SK-N-SH (cell line): ENCODE results near the gene NAXE. TPM values are rescaled to one million over a fixed set of nuclear protein-coding genes. Genes with fewer than 3 reads are reported as not detected.
A peak's percentile ranks its signal among the peaks of the same experiment; 100 is the strongest.

Source experiments
- CTCF ChIA-PET: fragments of 300-600, 350-600 bp; formaldehyde crosslinking; extraction: SDS; loops from one replicate; lab custom pipeline; 2021; lab: Yijun Ruan, JAX
- POLR2A ChIA-PET: fragments of 350-600 bp; sonication (Branson Sonifier 250); formaldehyde crosslinking; extraction: SDS; loops from one replicate; lab custom pipeline; 2020; ENCODE audit warnings: antibody characterized with exemption, inconsistent platforms; lab: Yijun Ruan, JAX
- DNase-seq: peaks from one replicate; pipeline ENCODE4 v3.0.0; 2012
- H2AFZ ChIP-seq: fragments of 200-600 bp; sonication (generic); 2 replicates; pipeline ENCODE4 v1.8.1; 2016; ENCODE audit warnings: antibody characterized with exemption, mild to moderate bottlenecking, low read depth
- H3F3A ChIP-seq: fragments of 200-600 bp; sonication (generic); replicated peaks from 2 replicates; pipeline ENCODE3; 2016; ENCODE audit warnings: antibody characterized with exemption, mild to moderate bottlenecking; ENCODE audit not compliant: insufficient read depth
- H3K27ac ChIP-seq, 2 experiments: fragments of 200-500 bp in 1 of 2; fragments of 200-600 bp in 1 of 2; sonication (Bioruptor generic) in 1 of 2; sonication (generic), shearing (Covaris generic) in 1 of 2; 2 replicates each; pipeline versions ENCODE4 v1.5.1 to v1.6.1; 2014 to 2016; ENCODE audit warnings: low read depth in 2 of 2, inconsistent platforms in 1 of 2, low read length in 1 of 2, mild to moderate bottlenecking in 1 of 2, mixed read lengths in 1 of 2
- H3K27me3 ChIP-seq: fragments of 200-600 bp; sonication (generic), shearing (Covaris generic); 2 replicates; pipeline ENCODE4 v1.6.1; 2016; ENCODE audit warnings: mixed run types; ENCODE audit not compliant: insufficient read depth
- H3K36me3 ChIP-seq, 2 experiments: fragments of 200-500 bp in 1 of 2; fragments of 200-600 bp in 1 of 2; sonication (Bioruptor generic) in 1 of 2; sonication (generic) in 1 of 2; replicated peaks in 1 of 2; 2 replicates each; pipeline versions ENCODE3 to v1.5.1; 2014 to 2016; ENCODE audit warnings: low read length in 1 of 2, mild to moderate bottlenecking in 1 of 2; ENCODE audit not compliant: insufficient read depth in 2 of 2, control insufficient read depth in 1 of 2
- H3K4me1 ChIP-seq, 2 experiments: fragments of 200-500 bp in 1 of 2; fragments of 200-600 bp in 1 of 2; sonication (Bioruptor generic) in 1 of 2; sonication (generic), shearing (Covaris generic) in 1 of 2; 2 replicates each; pipeline versions ENCODE4 v1.5.1 to v1.6.1; 2014 to 2016; ENCODE audit warnings: low read depth in 1 of 2, low read length in 1 of 2, mixed run types in 1 of 2; ENCODE audit not compliant: insufficient read depth in 2 of 2, control insufficient read depth in 1 of 2
- H3K4me2 ChIP-seq: fragments of 200-600 bp; sonication (generic), shearing (Covaris generic); 2 replicates; pipeline ENCODE4 v1.6.1; 2017; ENCODE audit warnings: mixed run types
- H3K4me3 ChIP-seq, 2 experiments: fragments of 200-500 bp in 1 of 2; fragments of 200-600 bp in 1 of 2; sonication (Bioruptor generic) in 1 of 2; sonication (generic), shearing (Covaris generic) in 1 of 2; 2 replicates each; pipeline versions ENCODE4 v1.5.1 to v1.8.1; 2014 to 2016; ENCODE audit warnings: low read depth in 2 of 2, inconsistent platforms in 1 of 2, low read length in 1 of 2, mild to moderate bottlenecking in 1 of 2, mixed read lengths in 1 of 2, moderate library complexity in 1 of 2
- H3K79me2 ChIP-seq: fragments of 200-600 bp; sonication (generic); 2 replicates; pipeline ENCODE4 v1.8.1; 2017; ENCODE audit warnings: mild to moderate bottlenecking; ENCODE audit not compliant: insufficient read depth
- H3K9ac ChIP-seq: fragments of 200-600 bp; sonication (generic); 2 replicates; pipeline ENCODE4 v1.6.1; 2017; ENCODE audit warnings: mixed run types
- H3K9me2 ChIP-seq: fragments of 200-600 bp; sonication (generic); 2 replicates; pipeline ENCODE4 v1.6.1; 2017; ENCODE audit warnings: mixed run types
- H3K9me3 ChIP-seq: fragments of 200-600 bp; sonication (generic); 2 replicates; pipeline ENCODE4 v1.6.1; 2017; ENCODE audit warnings: mixed run types, mild to moderate bottlenecking, moderate library complexity
- H4K20me1 ChIP-seq: fragments of 200-600 bp; sonication (generic); 2 replicates; pipeline ENCODE4 v1.6.1; 2017; ENCODE audit warnings: mild to moderate bottlenecking, mixed run types; ENCODE audit not compliant: insufficient read depth
- CHD2 ChIP-seq: fragments of 150-350 bp; IDR thresholded peaks from 2 replicates; pipeline ENCODE4 v1.6.1; 2018; ENCODE audit warnings: low read length; ENCODE audit not compliant: partially characterized antibody
- ELF1 ChIP-seq: IDR thresholded peaks from 2 replicates; pipeline ENCODE4 v1.4.0; 2012
- IRF3 ChIP-seq: fragments of 150-350 bp; IDR thresholded peaks from 2 replicates; pipeline ENCODE4 v1.6.1; 2016; ENCODE audit warnings: mild to moderate bottlenecking, low read depth, low read length
- MAX ChIP-seq: IDR thresholded peaks from 2 replicates; pipeline ENCODE4 v1.4.0; 2012; ENCODE audit warnings: low read depth
- MEF2A ChIP-seq: IDR thresholded peaks from 2 replicates; pipeline ENCODE4 v1.4.0; 2012; ENCODE audit warnings: low read depth, borderline replicate concordance
- MXI1 ChIP-seq: IDR thresholded peaks from 2 replicates; pipeline ENCODE4 v1.6.1; 2012; ENCODE audit warnings: mild to moderate bottlenecking, low read depth, low read length, improper control_type of control experiment
- NRF1 ChIP-seq: IDR thresholded peaks from 2 replicates; pipeline ENCODE4 v1.6.1; 2012; ENCODE audit warnings: low read depth, mild to moderate bottlenecking, low read length
- RFX5 ChIP-seq: IDR thresholded peaks from 2 replicates; pipeline ENCODE4 v1.6.1; 2012; ENCODE audit warnings: mild to moderate bottlenecking, improper control_type of control experiment, low read length
- RXRA ChIP-seq: IDR thresholded peaks from 2 replicates; pipeline ENCODE4 v1.4.0; 2012; ENCODE audit warnings: low read depth, mild to moderate bottlenecking, borderline replicate concordance
- SIN3A ChIP-seq: IDR thresholded peaks from 2 replicates; pipeline ENCODE4 v1.6.1; 2012; ENCODE audit warnings: low read depth, mild to moderate bottlenecking, low read length, moderate library complexity, borderline replicate concordance
- SMC3 ChIP-seq: IDR thresholded peaks from 2 replicates; pipeline ENCODE4 v1.6.1; 2012; ENCODE audit warnings: low read depth, low read length, improper control_type of control experiment
- TAF1 ChIP-seq: IDR thresholded peaks from 2 replicates; pipeline ENCODE4 v1.6.1; 2012; ENCODE audit warnings: low read depth, mild to moderate bottlenecking, low read length, moderate library complexity, borderline replicate concordance
- TCF12 ChIP-seq: IDR thresholded peaks from 2 replicates; pipeline ENCODE4 v1.4.0; 2012
- TEAD4 ChIP-seq: IDR thresholded peaks from 2 replicates; pipeline ENCODE4 v1.4.0; 2012; ENCODE audit warnings: mild to moderate bottlenecking, borderline replicate concordance; ENCODE audit not compliant: insufficient read depth
- YY1 ChIP-seq: IDR thresholded peaks from 2 replicates; pipeline ENCODE4 v1.4.0; 2012; ENCODE audit warnings: low read depth, mild to moderate bottlenecking
- ZBTB33 ChIP-seq: IDR thresholded peaks from 2 replicates; pipeline ENCODE4 v1.4.0; 2012; ENCODE audit warnings: low read depth, borderline replicate concordance
- WGBS: methylation state at CpG from one replicate; pipeline ENCODE4 v1.1.6; 2017; ENCODE audit warnings: low lambda C conversion rate; 5-methylcytosine and 5-hydroxymethylcytosine counted together
- polyA plus RNA-seq, 3 experiments: library from polyadenylated mRNA; depleted of rRNA; stranded (reverse); fragments of >200 nt; gene quantifications; 2 replicates each; pipeline ENCODE4 v1.2.3, GENCODE V29; 2012

NAXE gene
- polyA plus RNA-seq, 1 of the 3 experiments (the other 2 are of a cell fraction): 98.4 TPM

- H3K4me3 ChIP-seq: no peak overlapping the region
- H3K27ac ChIP-seq: no peak overlapping the region
- H3K36me3 ChIP-seq: peaks cover 40 to 41% of the 10 kb centered on the region in 2 experiments
- H3K9me3 ChIP-seq: no peaks in the 10 kb centered on the region
- H2AFZ ChIP-seq: no peak overlapping the region
- H4K20me1 ChIP-seq: no peaks in the 10 kb centered on the region
- no peak for DNase-seq
- CTCF ChIA-PET: interaction anchor here (0.6 to 4.4 kb wide), 13 partner anchors 8 to 337 kb away, joined by 3 to 24 read pairs (median 3); partner anchors contain the start of genes HAPLN2 and NAXE
- H3K9ac ChIP-seq: no peak overlapping the region
- H3K9me2 ChIP-seq: no peaks in the 10 kb centered on the region
- H3K79me2 ChIP-seq: peaks cover 32% of the 10 kb centered on the region
- peaks cover 10% of the 10 kb centered on the region for H3F3A ChIP-seq
- no peaks in the 10 kb centered on the region for H3K27me3 ChIP-seq
- 52% methylated on average over 3 of the region's 3 CpGs for WGBS
- peak overlapping the region; percentile 85 for H3K4me2 ChIP-seq
- H3K4me1 ChIP-seq: peaks cover 6 to 9% of the 10 kb centered on the region in 2 experiments; a peak in 2 of 4 replicates
- POLR2A ChIA-PET: interaction anchor here (0.6 to 1.5 kb wide), 3 partner anchors 8 to 11 kb away, joined by 4 to 9 read pairs (median 4); partner anchors contain the start of gene NAXE
- TF ChIP-seq TEAD4 (no peak), MXI1 (no peak), SMC3 (no peak)
Measured at GRCh38 chr1:156599811-156600210, 8.2 kb downstream of the NAXE start.

- CTCF ChIA-PET: interaction anchor here (0.8 to 4.4 kb wide), 11 partner anchors 8 to 215 kb away, joined by 3 to 24 read pairs (median 3); partner anchors contain the start of genes HAPLN2 and NAXE
Measured at GRCh38 chr1:156600733-156601121, 9.2 kb downstream of the NAXE start.

GRCh38 chr1:156601122-156601830, 9.7 kb downstream of the NAXE start, which contains the start of gene GPATCH4:
TSS of gene GPATCH4 (minus strand) at chr1:156601479.
- peaks cover 26 to 28% of the 10 kb centered on the region in 2 experiments for H3K36me3 ChIP-seq
- ChIA-PET POLR2A (interaction anchor here (1.5 to 1.8 kb wide), 2 partner anchors 9 kb away, joined by 9 to 15 read pairs; partner anchors contain the start of gene NAXE), CTCF (interaction anchor here (0.6 to 4.4 kb wide), 14 partner anchors 7 to 233 kb away, joined by 3 to 24 read pairs (median 3); partner anchors contain the start of gene HAPLN2)
- peak; percentile 77 for DNase-seq
- H3K9ac ChIP-seq: peak within 1 kb of the TSS; percentile 83
- H3F3A ChIP-seq: peaks cover 10% of the 10 kb centered on the region
- H3K27me3 ChIP-seq: no peaks in the 10 kb centered on the region
- under 1% methylated on average over 26 of the region's 35 CpGs for WGBS
- peak within 1 kb of the TSS; percentile 85 for H3K4me2 ChIP-seq
- H3K4me1 ChIP-seq: peaks cover 6 to 9% of the 10 kb centered on the region in 2 experiments; a peak in 2 of 4 replicates
- H3K79me2 ChIP-seq: peaks cover 32% of the 10 kb centered on the region
- no peaks in the 10 kb centered on the region for H4K20me1 ChIP-seq
- H3K9me3 ChIP-seq: no peaks in the 10 kb centered on the region
- peak within 1 kb of the TSS; percentile 72 to 92 for H3K4me3 ChIP-seq
- no peaks in the 10 kb centered on the region for H3K9me2 ChIP-seq
- peak within 1 kb of the TSS; percentile 90 for H2AFZ ChIP-seq
- peak within 1 kb of the TSS; percentile 85 to 89 for H3K27ac ChIP-seq
- TF ChIP-seq TCF12: peak; percentile 24; the same call in 1 of the 2 replicates
- TF ChIP-seq RXRA: no peak
- peak; percentile 100 for TF ChIP-seq MAX
- no peak for TF ChIP-seq IRF3
- TF ChIP-seq MXI1: peak; percentile 100
- TF ChIP-seq TEAD4: no peak
- peak; percentile 94 for TF ChIP-seq TAF1
- no peak for TF ChIP-seq MEF2A
- peak; percentile 34; the same call in 1 of the 2 replicates for TF ChIP-seq RFX5
- TF ChIP-seq ELF1: peak; percentile 93
- peak; percentile 76 for TF ChIP-seq CHD2
- TF ChIP-seq ZBTB33: peak; percentile 71; the same call in 1 of the 2 replicates

More at GRCh38 chr1:156600733-156601121, 9.2 kb downstream of the NAXE start:
- no peak for DNase-seq
- H3F3A ChIP-seq: peaks cover 10% of the 10 kb centered on the region
- peak overlapping the region; percentile 90 for H2AFZ ChIP-seq
- under 1% methylated on average over 13 of the region's 13 CpGs for WGBS
- H3K36me3 ChIP-seq: peaks cover 31 to 32% of the 10 kb centered on the region in 2 experiments
- POLR2A ChIA-PET: interaction anchor here (1.5 kb wide), 1 partner anchor 9 kb away, joined by 9 read pairs; the partner anchor contains the start of gene NAXE
- peak overlapping the region; percentile 85 to 89 for H3K27ac ChIP-seq
- TF ChIP-seq NRF1: no peak
- TF ChIP-seq SIN3A: no peak
- no peak for TF ChIP-seq YY1
- TF ChIP-seq SMC3: no peak
- no peaks in the 10 kb centered on the region for H3K27me3 ChIP-seq
- H3K9me2 ChIP-seq: no peaks in the 10 kb centered on the region
- H3K4me3 ChIP-seq: peak overlapping the region; percentile 72 to 92
- H3K4me2 ChIP-seq: peak overlapping the region; percentile 85
- H4K20me1 ChIP-seq: no peaks in the 10 kb centered on the region
- peak overlapping the region; percentile 83 for H3K9ac ChIP-seq
- peaks cover 6 to 9% of the 10 kb centered on the region in 2 experiments; a peak in 2 of 4 replicates for H3K4me1 ChIP-seq
- no peaks in the 10 kb centered on the region for H3K9me3 ChIP-seq
- peaks cover 32% of the 10 kb centered on the region for H3K79me2 ChIP-seq
